Activated CD4-positive, alpha-beta T cell treated with anti-CD3 and anti-CD28 coated beads for 4 hours (primary cell): ENCODE measurements around the gene DNAH7.

ENCODE experiments used
- DNase-seq, 2 donors: peaks; one replicate each; pipeline ENCODE4 v3.0.0-alpha.2; 2020

The DNAH7 gene

GRCh38 chr2:195857132-195857531, 211.5 kb downstream of the DNAH7 start:
- no peak for DNase-seq

GRCh38 chr2:195850764-195851163, 217.9 kb downstream of the DNAH7 start:
- no peak for DNase-seq

- DNase-seq = peak in 1 of 2 donors; percentile 2
These were observed 220.3 kb downstream of the DNAH7 start for GRCh38 chr2:195848119-195848899.

- no peak for DNase-seq
These were observed 225.7 kb downstream of the DNAH7 start for GRCh38 chr2:195842932-195843331.

GRCh38 chr2:195838002-195838401, 230.6 kb downstream of the DNAH7 start:
- no peak for DNase-seq

- DNase-seq = no peak
These were observed 232.6 kb downstream of the DNAH7 start for GRCh38 chr2:195836002-195836401.

GRCh38 chr2:195834836-195835235, 233.8 kb downstream of the DNAH7 start:
- no peak for DNase-seq

GRCh38 chr2:195830968-195831950, 237.4 kb downstream of the DNAH7 start:
- DNase-seq = no peak

GRCh38 chr2:195824478-195824877, 244.2 kb downstream of the DNAH7 start:
- no peak for DNase-seq

GRCh38 chr2:195823206-195823605, 245.4 kb downstream of the DNAH7 start:
- no peak for DNase-seq

- DNase-seq = no peak
These were observed 247.1 kb downstream of the DNAH7 start for GRCh38 chr2:195821566-195821932.

GRCh38 chr2:195820867-195821565, 247.6 kb downstream of the DNAH7 start:
- DNase-seq = no peak

GRCh38 chr2:195820373-195820772, 248.3 kb downstream of the DNAH7 start:
- DNase-seq = no peak

- DNase-seq = no peak
These were observed 249.4 kb downstream of the DNAH7 start for GRCh38 chr2:195819276-195819675.

GRCh38 chr2:195818526-195818925, 250.1 kb downstream of the DNAH7 start:
- DNase-seq = no peak

GRCh38 chr2:195818106-195818505, 250.5 kb downstream of the DNAH7 start:
- DNase-seq = no peak

- DNase-seq = no peak
These were observed 253.6 kb downstream of the DNAH7 start for GRCh38 chr2:195815083-195815482.

- DNase-seq = no peak
These were observed 255.2 kb downstream of the DNAH7 start for GRCh38 chr2:195813421-195813820.

GRCh38 chr2:195810340-195811098, 258.1 kb downstream of the DNAH7 start:
- DNase-seq = no peak

GRCh38 chr2:195808189-195808588, 260.4 kb downstream of the DNAH7 start:
- DNase-seq = no peak

GRCh38 chr2:195805283-195805976, 263.2 kb downstream of the DNAH7 start:
- DNase-seq = no peak

- no peak for DNase-seq
These were observed 272.8 kb downstream of the DNAH7 start for GRCh38 chr2:195795879-195796278.
